IgD-negative memory B cell (primary cell): ENCODE results near the gene TNS2. TPM values are rescaled to one million over a fixed set of nuclear protein-coding genes. Genes with fewer than 3 reads are reported as not detected.

Source experiments
- H3K27ac Mint-ChIP-seq, 3 donors: one replicate each; pipeline ENCODE4 v1.8.0; 2020 to 2022; ENCODE audit warnings: mild to moderate bottlenecking in 3 of 3, mixed read lengths in 3 of 3, moderate library complexity in 1 of 3
- H3K27me3 Mint-ChIP-seq: one replicate; pipeline ENCODE4 v1.8.0; 2021; ENCODE audit warnings: mixed read lengths
- H3K36me3 Mint-ChIP-seq: one replicate; pipeline ENCODE4 v1.8.0; 2020; ENCODE audit warnings: mild to moderate bottlenecking, mixed read lengths
- H3K4me1 Mint-ChIP-seq, 3 donors: one replicate each; pipeline ENCODE4 v1.8.0; 2020 to 2022; ENCODE audit warnings: mixed read lengths in 3 of 3, mild to moderate bottlenecking in 1 of 3
- H3K4me3 Mint-ChIP-seq, 4 donors: one replicate each; pipeline ENCODE4 v1.8.0; 2020 to 2022; ENCODE audit warnings: mild to moderate bottlenecking in 4 of 4, mixed read lengths in 4 of 4, moderate library complexity in 3 of 4
- H3K9me3 Mint-ChIP-seq, 3 donors: one replicate each; pipeline ENCODE4 v1.8.0; 2020 to 2021; ENCODE audit warnings: mixed read lengths in 3 of 3, mild to moderate bottlenecking in 1 of 3
- polyA plus RNA-seq: library from polyadenylated mRNA; unstranded; fragments of 300-500 nt; fragmentation: Illumina TruSeq; gene quantifications from one replicate; pipeline ENCODE4 v1.2.3, GENCODE V29; 2021

Gene TNS2
- polyA plus RNA-seq, 1 donor from 2014 or later = not detected

DNA sequence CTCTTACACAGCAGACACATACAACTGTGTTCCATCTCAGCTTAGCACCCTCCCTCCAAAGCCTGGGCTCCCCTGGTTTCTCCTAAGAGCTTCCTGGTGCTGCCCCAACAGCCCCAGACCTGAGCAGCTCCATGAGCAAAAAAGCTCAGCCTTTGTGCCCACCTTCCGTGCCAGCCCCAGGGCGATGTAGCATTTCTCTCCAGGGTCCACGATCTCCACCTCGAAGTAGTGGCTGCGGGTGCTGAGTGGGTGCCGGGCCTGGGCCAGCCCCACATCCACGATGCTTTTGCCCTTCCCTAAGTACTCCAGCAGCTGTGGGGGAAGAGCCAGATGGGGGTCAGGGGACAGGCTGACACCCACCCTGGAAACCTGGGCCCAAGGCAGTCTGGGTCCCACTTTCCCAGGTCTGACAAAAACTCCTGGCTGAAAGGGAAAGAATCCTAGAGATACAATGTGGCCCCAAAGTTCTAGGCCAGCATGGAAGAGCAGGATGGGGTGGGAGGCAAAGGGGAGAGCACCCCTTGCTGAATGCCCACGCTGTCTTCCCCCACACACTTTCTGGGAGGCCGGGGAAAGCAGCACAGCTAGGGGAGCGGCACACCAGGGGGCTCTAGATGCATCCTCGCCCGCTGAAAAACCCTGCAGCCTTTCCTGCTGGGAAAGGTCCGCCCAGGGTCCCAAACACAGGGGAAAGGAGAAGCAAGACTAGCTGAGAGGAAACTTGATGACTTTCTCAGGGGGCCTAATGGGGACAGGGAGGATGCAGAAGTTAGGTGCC, 18.3 kb downstream of the TNS2 start:
- Mint-ChIP-seq H3K27me3 (no peaks in the 10 kb centered on the region), H3K36me3 (peaks cover 10% of the 10 kb centered on the region), H3K4me3 (no peak overlapping the region), H3K27ac (no peak overlapping the region), H3K9me3 (no peaks in the 10 kb centered on the region), H3K4me1 (peaks cover 10 to 17% (median 13%) of the 10 kb centered on the region in 3 donors)

DNA sequence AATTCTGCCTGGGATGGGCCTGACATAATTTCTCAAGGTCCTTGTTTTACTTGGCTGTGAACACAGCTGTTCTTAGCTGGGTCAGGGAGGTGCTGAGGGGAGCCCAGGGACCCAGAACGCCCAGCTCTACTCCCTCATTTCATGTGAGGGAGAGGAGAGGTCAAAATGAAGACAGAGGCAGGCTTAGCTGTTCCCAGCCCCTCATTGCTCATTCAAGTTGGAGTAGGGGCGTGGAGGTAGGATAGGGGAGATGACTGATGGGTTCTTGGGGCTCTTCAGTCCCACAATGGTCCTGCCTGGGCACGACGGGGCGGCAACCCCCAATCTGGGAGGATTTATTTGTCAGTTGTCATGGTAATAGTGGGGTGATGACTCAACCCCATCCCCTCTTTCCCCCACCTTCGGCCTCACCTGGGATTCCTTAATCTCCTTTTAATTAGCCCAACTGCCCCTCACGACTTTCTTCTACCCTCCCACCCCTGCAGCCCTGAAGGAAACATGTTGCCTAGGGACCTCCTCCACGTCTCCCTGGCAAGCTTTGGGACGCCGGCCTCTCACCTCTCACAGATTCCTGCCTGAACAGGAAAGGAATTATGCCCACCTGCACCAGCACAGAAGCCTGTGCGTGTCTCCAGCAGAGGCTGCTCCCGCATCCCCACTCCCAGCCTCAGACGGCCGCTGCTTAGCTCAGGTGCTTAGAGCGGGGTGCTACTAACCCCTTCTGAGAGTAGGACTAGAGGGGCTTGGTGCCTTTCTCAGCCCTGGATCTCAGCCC, 19.1 kb downstream of the TNS2 start:
- no peak overlapping the region for H3K27ac Mint-ChIP-seq
- peaks cover 11 to 18% (median 13%) of the 10 kb centered on the region in 3 donors for H3K4me1 Mint-ChIP-seq
- peaks cover 10% of the 10 kb centered on the region for H3K36me3 Mint-ChIP-seq
- H3K9me3 Mint-ChIP-seq = no peaks in the 10 kb centered on the region
- no peak overlapping the region for H3K4me3 Mint-ChIP-seq
- no peaks in the 10 kb centered on the region for H3K27me3 Mint-ChIP-seq

DNA sequence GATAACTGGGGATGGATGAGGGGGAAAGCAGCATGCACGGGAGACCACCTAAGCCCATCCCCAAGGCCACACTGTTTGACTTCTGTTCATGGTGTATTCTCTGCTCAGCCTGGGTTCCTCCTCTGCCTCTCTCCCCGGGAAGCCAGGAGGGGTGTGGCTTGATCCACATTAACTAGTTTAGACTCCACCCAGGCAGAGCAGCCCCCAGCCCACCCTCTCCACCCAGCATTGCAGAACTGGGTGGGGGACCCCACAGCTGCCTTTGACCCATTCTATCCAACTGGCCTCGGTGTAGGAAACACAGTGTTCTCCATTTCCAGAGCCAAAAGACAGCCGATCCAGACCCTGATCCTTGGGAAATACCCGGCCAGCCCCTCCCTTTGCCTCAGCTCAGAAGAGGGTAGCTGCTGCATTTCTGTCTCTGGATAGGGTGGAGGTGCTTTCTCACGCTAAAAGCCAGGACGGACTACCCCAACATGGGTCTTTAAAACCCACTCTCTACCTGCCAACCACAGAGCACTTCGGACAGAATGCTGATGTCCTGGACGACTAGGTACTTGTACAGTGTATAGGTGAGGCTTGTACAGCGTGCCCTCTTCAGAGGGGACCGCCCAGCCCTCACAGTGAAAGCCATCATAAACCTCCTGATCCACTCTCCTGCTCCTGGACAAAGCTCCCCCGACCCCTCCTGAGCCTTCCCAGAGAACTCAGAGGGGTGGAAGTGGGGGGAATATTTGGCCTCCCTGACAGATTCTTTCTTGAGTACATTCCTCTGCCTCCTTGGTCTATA, 20.0 kb downstream of the TNS2 start:
- Mint-ChIP-seq H3K9me3 (no peaks in the 10 kb centered on the region), H3K27ac (no peak overlapping the region), H3K4me3 (no peak overlapping the region), H3K4me1 (peaks cover 13 to 21% (median 19%) of the 10 kb centered on the region in 3 donors), H3K36me3 (peaks cover 10% of the 10 kb centered on the region), H3K27me3 (no peaks in the 10 kb centered on the region)

DNA sequence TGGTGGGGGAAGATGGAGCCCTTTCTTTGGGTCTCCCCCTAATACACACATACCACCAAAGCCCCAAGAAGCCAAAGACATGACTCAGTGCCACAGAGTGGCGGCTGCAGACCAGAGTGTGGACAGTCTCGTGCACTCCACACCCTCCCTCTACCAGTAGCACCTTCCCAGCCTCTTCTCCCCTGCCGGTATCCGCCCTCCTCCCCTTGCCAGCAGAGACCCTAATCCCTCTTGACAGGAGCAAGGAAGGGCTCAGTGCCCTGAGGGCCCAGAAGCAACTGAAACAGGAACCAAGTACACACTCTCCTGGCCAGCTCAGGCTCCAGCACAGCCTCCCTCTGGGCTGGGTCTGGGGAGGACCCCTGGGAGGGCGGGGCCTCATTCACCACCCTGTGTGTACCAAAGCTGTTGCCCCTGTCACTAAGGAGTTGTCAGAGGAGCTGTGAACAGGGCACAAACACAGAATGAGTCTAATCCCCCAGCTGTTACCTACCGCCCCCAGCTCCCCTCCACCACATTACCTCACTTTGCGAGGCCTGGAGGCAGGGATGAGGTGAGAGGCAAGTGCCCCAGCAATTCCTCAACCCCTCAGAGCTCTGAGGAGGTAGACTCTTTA, 21.1 kb downstream of the TNS2 start:
- H3K27ac Mint-ChIP-seq = no peak overlapping the region

DNA sequence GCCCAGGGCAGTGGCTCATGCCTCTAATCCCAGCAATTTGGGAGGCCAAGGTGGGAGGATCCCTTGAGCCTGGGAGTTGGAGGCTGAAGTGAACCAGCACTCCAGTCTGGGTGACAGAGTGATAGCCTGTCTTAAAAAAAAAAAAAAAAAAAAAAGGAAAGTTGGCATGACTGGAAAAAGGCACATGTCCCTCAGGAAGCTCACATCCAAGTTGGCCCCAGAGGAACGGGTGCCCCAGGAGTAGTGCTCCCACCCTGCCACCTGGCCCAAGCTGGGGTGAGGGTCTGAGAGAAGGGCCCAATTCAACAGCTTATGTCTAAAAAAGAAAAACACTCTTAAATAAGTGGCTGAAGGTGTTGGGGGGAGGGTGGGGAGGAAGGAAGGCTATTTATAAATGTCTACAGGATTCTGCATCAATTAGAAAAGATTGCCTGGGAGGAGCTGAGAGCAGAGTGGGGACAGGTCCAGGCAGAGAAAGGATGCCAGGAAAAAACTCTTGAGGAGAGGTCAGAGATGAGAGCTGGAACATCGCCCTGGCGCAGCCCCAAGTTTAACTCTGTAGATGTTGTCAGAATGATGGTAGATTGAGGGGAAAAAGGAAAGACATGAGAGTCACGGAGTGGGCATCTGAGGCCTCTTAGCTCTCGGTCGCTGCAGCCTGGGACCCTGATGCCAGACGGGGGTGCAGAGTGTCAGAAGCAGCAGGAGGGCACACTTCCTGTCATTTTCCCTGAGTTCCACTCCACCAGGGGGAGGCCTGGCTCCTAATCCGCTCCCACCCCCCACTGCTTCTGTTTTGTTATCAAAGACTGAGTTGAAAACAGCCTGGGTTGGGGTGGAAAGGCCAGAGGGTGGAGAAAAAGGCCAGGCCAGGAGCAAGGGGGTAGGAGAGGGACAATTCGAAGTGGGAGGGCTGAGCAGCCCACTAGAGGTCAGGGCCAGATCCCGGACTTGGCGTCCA, 22.0 kb downstream of the TNS2 start:
- Mint-ChIP-seq H3K27ac (no peak overlapping the region), H3K4me3 (no peak overlapping the region), H3K27me3 (no peaks in the 10 kb centered on the region), H3K4me1 (peaks cover 12 to 22% (median 20%) of the 10 kb centered on the region in 3 donors), H3K9me3 (no peaks in the 10 kb centered on the region), H3K36me3 (peaks cover 10% of the 10 kb centered on the region)

More for the DNA sequence above, 21.1 kb downstream of the TNS2 start:
- H3K9me3 Mint-ChIP-seq = no peaks in the 10 kb centered on the region
- H3K36me3 Mint-ChIP-seq = peaks cover 8% of the 10 kb centered on the region
- H3K4me3 Mint-ChIP-seq = no peak overlapping the region
- H3K27me3 Mint-ChIP-seq = no peaks in the 10 kb centered on the region
- peaks cover 14 to 22% (median 21%) of the 10 kb centered on the region in 3 donors for H3K4me1 Mint-ChIP-seq

DNA sequence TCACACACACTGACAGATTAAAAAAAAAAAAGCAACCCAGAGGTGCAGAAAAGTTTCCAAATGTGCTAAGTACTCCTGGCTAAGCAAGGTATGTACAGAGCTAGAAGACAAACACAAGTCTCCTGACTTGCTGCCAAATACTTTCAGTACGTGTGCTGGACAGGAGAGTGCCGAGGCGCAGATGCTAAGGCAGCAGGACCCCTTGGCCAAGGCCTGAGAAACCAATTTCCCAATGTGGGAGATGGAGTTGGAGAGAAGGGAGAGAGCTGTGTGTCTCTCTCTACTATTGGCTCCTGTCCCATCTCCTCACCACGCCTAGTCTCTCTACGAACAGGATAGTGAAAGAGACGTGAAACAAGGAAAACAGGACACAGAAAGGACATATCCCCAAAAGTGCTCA, 24.0 kb downstream of the TNS2 start:
- Mint-ChIP-seq H3K4me3 (no peak overlapping the region), H3K27ac (no peak overlapping the region), H3K9me3 (no peaks in the 10 kb centered on the region), H3K27me3 (no peaks in the 10 kb centered on the region), H3K4me1 (peaks cover 20 to 32% (median 27%) of the 10 kb centered on the region in 3 donors), H3K36me3 (peaks cover 8% of the 10 kb centered on the region)

DNA sequence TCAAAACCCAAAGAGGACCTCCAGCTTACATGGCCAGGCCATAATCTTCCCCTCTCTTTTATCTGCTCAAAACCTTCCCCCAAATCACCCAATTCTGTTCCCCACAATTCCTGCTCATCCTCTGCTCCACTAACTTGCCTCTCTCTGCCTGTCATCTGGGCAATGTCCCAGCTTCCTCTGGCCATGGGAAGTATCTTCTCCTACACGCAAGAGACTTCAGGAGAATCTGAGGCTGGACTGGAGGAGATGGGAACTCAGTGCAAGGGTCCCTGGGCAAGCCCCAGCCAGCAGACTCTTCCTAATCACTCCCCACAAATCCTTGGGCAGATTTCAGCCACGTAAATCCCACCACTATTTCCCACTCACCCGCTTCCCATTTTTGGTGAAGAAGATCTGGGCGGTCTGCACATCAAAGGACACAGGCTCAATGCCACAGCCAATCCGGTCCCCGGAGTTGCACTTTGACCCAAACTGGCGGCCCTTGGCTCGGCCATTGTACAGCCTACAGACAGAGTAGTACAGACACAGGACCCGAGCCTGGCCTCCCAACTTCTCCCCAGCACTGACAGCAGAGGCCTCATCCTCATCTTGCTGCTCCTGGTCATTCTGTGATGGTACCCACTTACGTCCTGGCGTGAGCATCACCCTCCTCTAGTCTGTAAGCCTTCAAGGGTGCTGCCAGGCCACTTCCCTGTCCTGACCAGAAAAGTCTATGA, 24.6 kb downstream of the TNS2 start:
- Mint-ChIP-seq H3K4me1 (peaks cover 22 to 32% (median 30%) of the 10 kb centered on the region in 3 donors), H3K9me3 (no peaks in the 10 kb centered on the region), H3K4me3 (no peak overlapping the region), H3K27ac (peak overlapping the region in 2 of 3 donors; percentile 57 to 59), H3K27me3 (no peaks in the 10 kb centered on the region), H3K36me3 (peaks cover 8% of the 10 kb centered on the region)

DNA sequence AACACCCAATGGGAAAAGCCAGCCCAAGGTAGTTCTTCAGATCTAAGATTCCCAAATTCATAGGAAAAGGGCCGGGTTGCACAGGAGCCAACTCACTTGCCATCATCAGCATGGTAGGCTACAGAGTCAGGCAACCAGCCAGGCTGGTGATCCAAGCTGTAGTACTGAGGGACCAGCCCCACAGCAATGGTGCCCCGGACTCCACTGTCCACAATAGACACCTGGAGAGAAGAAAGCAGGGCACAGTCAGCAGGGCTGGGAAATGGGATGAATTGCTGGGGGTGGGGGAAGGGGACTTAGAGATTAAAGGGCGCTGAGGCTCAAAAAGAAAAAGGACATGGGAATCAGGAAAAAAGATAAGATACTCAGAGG, 25.1 kb downstream of the TNS2 start:
- no peak overlapping the region for H3K27ac Mint-ChIP-seq
- no peaks in the 10 kb centered on the region for H3K9me3 Mint-ChIP-seq
- H3K27me3 Mint-ChIP-seq = no peaks in the 10 kb centered on the region
- H3K36me3 Mint-ChIP-seq = peaks cover 8% of the 10 kb centered on the region
- peak overlapping the region in 1 of 4 donors; percentile 31 for H3K4me3 Mint-ChIP-seq
- H3K4me1 Mint-ChIP-seq = peaks cover 25 to 36% (median 30%) of the 10 kb centered on the region in 3 donors

DNA sequence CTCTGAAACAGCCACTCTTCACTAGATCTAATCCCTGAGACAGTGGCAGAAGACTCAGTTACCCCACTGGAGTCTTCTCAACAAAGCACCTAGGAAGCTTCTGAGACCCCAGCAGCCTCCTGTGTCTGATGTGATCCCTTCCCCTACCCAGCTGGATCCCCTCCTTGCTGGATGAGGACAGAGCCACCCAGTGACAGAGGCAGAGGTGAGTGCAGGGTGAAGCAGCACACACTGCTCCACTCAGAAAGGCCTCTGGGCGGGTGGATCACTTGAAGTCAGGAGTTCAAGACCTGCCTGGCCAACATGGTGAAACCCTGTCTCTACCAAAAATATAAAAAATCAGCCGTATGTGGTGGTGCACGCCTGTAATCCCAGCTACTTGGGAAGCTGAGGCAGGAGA, 26.6 kb downstream of the TNS2 start:
- Mint-ChIP-seq H3K4me3 (peak overlapping the region in 1 of 4 donors; percentile 54), H3K36me3 (peaks cover 4% of the 10 kb centered on the region), H3K9me3 (no peaks in the 10 kb centered on the region), H3K27ac (no peak overlapping the region), H3K27me3 (no peaks in the 10 kb centered on the region), H3K4me1 (peaks cover 26 to 35% (median 27%) of the 10 kb centered on the region in 3 donors)

DNA sequence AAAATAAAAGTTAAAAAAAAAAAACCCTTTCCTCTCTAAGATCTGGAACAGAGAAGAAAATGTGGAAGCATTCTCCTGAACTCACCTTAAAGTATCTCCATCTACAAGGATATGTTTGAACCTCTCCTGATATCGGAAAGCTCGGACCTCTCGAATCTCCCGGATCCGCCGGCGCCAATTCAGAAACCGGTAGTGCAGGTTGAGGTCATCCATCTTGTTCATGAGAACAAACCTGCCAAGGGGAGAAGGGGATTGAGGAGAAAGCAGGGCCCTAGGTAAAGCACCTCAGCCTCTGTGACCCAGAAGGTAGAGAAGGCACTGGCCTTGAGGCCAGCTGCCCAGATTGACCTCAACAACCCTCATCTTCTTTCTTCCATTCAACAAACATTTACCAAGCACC, 27.2 kb downstream of the TNS2 start:
- Mint-ChIP-seq H3K9me3 (no peaks in the 10 kb centered on the region), H3K4me3 (peak overlapping the region in 3 of 4 donors; percentile 10 to 90 (median 54)), H3K27me3 (no peaks in the 10 kb centered on the region), H3K36me3 (peaks cover 4% of the 10 kb centered on the region), H3K27ac (peak overlapping the region in 1 of 3 donors; percentile 37), H3K4me1 (peaks cover 26 to 32% (median 27%) of the 10 kb centered on the region in 3 donors)

DNA sequence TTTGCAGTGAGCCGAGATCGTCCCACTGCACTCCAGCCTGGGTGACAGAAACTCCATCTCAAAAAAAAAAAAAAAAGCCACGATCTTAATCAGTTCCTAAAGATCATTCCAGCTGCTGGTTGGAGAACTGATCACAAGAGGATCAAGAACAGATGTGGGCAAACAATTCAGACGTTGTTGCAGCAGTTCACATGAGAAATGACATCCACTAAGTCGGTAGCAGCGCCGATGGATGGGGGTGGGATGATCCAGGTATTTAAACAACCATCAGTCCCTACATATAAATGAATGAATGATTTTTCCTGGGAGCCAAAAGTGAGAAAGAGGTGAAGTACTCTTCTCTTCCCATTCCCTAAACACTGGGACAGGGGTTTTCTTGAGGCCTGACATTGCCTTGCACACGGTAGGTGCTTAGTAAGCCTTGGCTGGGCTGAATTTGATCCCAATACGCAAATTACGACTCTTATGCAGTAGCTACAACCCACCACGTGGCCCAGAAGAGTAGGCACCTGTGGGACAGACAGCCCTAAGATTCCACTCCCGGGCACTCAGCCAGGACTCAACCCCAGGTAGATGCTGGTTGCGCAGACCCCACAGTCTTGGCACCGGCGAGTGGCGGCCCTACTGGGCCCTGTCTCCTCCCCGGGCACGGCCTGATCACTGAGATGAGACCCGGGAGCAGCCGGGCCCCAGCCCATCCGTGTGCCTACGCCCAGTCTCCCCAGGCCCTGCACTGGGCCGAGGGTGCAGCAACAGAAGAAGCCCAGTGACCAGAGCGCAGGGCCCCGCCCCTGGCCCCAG, 28.8 kb downstream of the TNS2 start:
- Mint-ChIP-seq H3K4me3 (peak overlapping the region; percentile 90 to 99 (median 94)), H3K36me3 (peaks cover 2% of the 10 kb centered on the region), H3K4me1 (peaks cover 20 to 23% (median 21%) of the 10 kb centered on the region in 3 donors), H3K27ac (peak overlapping the region; percentile 63 to 98 (median 91)), H3K27me3 (no peaks in the 10 kb centered on the region), H3K9me3 (no peaks in the 10 kb centered on the region)

DNA sequence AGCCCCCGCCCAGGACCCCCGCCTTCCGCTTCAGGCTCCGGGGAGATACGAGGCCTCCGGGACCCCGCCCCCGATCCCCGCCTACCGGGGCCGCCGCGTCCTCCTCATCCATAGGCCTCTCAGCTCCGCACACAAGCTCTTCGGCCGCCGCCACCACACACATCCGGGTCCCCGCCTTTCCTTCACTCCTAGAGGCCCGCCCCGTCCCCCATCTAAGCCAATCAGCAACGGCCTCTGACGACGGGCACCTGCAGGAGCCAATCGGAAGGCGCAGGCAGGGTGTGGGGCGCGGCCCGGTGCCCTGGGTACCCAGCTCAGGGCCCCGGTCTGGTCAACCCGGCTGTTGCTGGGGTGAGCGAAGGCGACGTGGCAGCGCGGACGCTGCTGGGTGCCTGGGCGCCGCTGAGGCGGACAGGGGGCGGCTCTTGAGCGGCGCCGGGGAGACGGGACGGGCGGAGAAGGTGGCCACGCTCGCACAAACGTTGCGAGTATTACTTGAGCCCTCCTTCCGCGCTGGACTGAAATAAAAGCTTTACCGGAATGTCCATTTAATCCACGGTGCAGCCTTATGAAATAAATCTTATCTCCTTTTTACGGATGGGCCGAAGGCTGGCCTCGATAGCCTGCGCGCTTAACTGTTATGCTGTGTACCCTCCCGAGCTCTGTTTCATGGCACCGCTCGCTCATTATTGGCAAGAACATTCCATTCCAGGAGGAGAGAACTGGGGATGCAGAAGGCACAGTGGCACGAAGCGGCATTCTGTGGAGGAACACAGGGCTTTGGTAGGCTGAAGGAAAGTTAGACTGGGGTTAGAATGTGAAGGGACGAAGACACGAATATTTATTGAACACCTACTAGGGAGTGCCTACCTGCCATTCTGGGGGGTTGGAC, 29.6 kb downstream of the TNS2 start, which contains the start of gene SPRYD3:
SPRYD3 (minus strand) TSS at position 165 of the 892 bp plus-strand sequence; CDS start at position 108, 57 bp downstream.
- Mint-ChIP-seq H3K27ac (peak within 1 kb of the TSS; percentile 63 to 98 (median 91)), H3K36me3 (peaks cover 2% of the 10 kb centered on the region)

More for the DNA sequence above, 29.6 kb downstream of the TNS2 start, which contains the start of gene SPRYD3:
- peak within 1 kb of the TSS; percentile 90 to 99 (median 94) for H3K4me3 Mint-ChIP-seq
- H3K9me3 Mint-ChIP-seq = no peaks in the 10 kb centered on the region
- H3K27me3 Mint-ChIP-seq = no peaks in the 10 kb centered on the region
- H3K4me1 Mint-ChIP-seq = peaks cover 15 to 21% (median 20%) of the 10 kb centered on the region in 3 donors
